Activated T-cell treated with anti-CD3 and anti-CD28 coated beads, Interleukin-2, amount 50 U/mL, for 72 hours (primary cell): ENCODE data around the gene WRAP53. TPM values are rescaled to one million over a fixed set of nuclear protein-coding genes. Genes with fewer than 3 reads are reported as not detected.

Experiments
- ATAC-seq, 2 donors: fragments of 150-1000 bp; cut with Tn5 transposase; replicated peaks in 1 of 2; 2 replicates each; pipeline ENCODE4 v1.10.0; 2021; ENCODE audit warnings: moderate library complexity in 2 of 2, mild to moderate bottlenecking in 1 of 2
- DNase-seq, 2 donors: peaks; one replicate each; pipeline ENCODE4 v3.0.0; 2021 to 2022; ENCODE audit warnings: mixed read lengths in 1 of 2
- H3K27ac Mint-ChIP-seq: one replicate; pipeline ENCODE4 v1.8.0; 2022; ENCODE audit warnings: mild to moderate bottlenecking, moderate library complexity, mixed read lengths
- H3K27me3 Mint-ChIP-seq: one replicate; pipeline ENCODE4 v1.8.0; 2022; ENCODE audit warnings: low read depth, mixed read lengths
- H3K36me3 Mint-ChIP-seq, 2 donors: one replicate each; pipeline ENCODE4 v1.8.0; 2022; ENCODE audit warnings: mixed read lengths in 2 of 2, mild to moderate bottlenecking in 1 of 2; ENCODE audit not compliant: insufficient read depth in 2 of 2
- H3K4me1 Mint-ChIP-seq: one replicate; pipeline ENCODE4 v1.8.0; 2022; ENCODE audit warnings: low read depth, mixed read lengths
- H3K4me3 Mint-ChIP-seq, 2 donors: one replicate each; pipeline ENCODE4 v1.8.0; 2022; ENCODE audit warnings: mild to moderate bottlenecking in 2 of 2, mixed read lengths in 2 of 2, moderate library complexity in 2 of 2
- H3K9me3 Mint-ChIP-seq, 2 donors: one replicate each; pipeline ENCODE4 v1.8.0; 2022; ENCODE audit warnings: mixed read lengths in 2 of 2
- total RNA-seq, 2 donors: library from RNA; stranded (reverse); gene quantifications; one replicate each; pipeline ENCODE4 v1.2.3, GENCODE V29; 2022

WRAP53 gene
- total RNA-seq, 2 donors from 2014 or later: 19.0 to 26.7 TPM

- no peak within 1 kb of the TSS for H3K27ac Mint-ChIP-seq
- peaks cover 23% of the 10 kb centered on the region for H3K4me1 Mint-ChIP-seq
- no peaks in the 10 kb centered on the region for H3K9me3 Mint-ChIP-seq
- ATAC-seq (peak; percentile 85 to 88), DNase-seq (peak; percentile 61 to 69)
- H3K27me3 Mint-ChIP-seq: peaks cover 87% of the 10 kb centered on the region
- H3K36me3 Mint-ChIP-seq: no peaks in the 10 kb centered on the region
- H3K4me3 Mint-ChIP-seq: peak within 1 kb of the TSS; percentile 88
Observed at GRCh38 chr17:7716901-7717755, 28.9 kb downstream of the WRAP53 start, which contains the start of gene DNAH2. Gene DNAH2, plus strand, starts transcription at chr17:7717744. Its CDS starts 1,991 bp downstream, at chr17:7719735.

GRCh38 chr17:7717756-7718350 is 29.6 kb downstream of the WRAP53 start:
- Mint-ChIP-seq H3K4me1 (peaks cover 23% of the 10 kb centered on the region), H3K36me3 (no peaks in the 10 kb centered on the region), H3K27ac (no peak overlapping the region), H3K9me3 (no peaks in the 10 kb centered on the region), H3K4me3 (peak overlapping the region; percentile 88), H3K27me3 (peaks cover 86% of the 10 kb centered on the region)
- DNase-seq: peak in 1 of 2 donors; percentile 33
- peak in 1 of 2 donors; percentile 45 for ATAC-seq

GRCh38 chr17:7719661-7720060 is 31.4 kb downstream of the WRAP53 start:
- Mint-ChIP-seq H3K36me3 (no peaks in the 10 kb centered on the region), H3K4me3 (no peak overlapping the region), H3K27me3 (peaks cover 78% of the 10 kb centered on the region), H3K27ac (no peak overlapping the region), H3K9me3 (no peaks in the 10 kb centered on the region), H3K4me1 (peaks cover 23% of the 10 kb centered on the region)
- ATAC-seq (no peak), DNase-seq (no peak)

- Mint-ChIP-seq H3K36me3 (no peaks in the 10 kb centered on the region), H3K4me3 (no peak overlapping the region), H3K9me3 (no peaks in the 10 kb centered on the region), H3K27me3 (peaks cover 78% of the 10 kb centered on the region), H3K27ac (no peak overlapping the region), H3K4me1 (peaks cover 23% of the 10 kb centered on the region)
- no peak for DNase-seq
- no peak for ATAC-seq
Observed at GRCh38 chr17:7720125-7720524, 31.8 kb downstream of the WRAP53 start.

- Mint-ChIP-seq H3K9me3 (no peaks in the 10 kb centered on the region), H3K4me1 (peaks cover 18% of the 10 kb centered on the region), H3K36me3 (no peaks in the 10 kb centered on the region), H3K27me3 (peaks cover 66% of the 10 kb centered on the region), H3K4me3 (no peak overlapping the region), H3K27ac (no peak overlapping the region)
- ATAC-seq (no peak), DNase-seq (no peak)
Observed at GRCh38 chr17:7721612-7722011, 33.3 kb downstream of the WRAP53 start.

- Mint-ChIP-seq H3K36me3 (no peaks in the 10 kb centered on the region), H3K4me3 (no peak overlapping the region), H3K4me1 (no peaks in the 10 kb centered on the region), H3K27me3 (peaks cover 14% of the 10 kb centered on the region), H3K9me3 (no peaks in the 10 kb centered on the region), H3K27ac (no peak overlapping the region)
- ATAC-seq (no peak), DNase-seq (no peak)
Observed at GRCh38 chr17:7727886-7728285, 39.6 kb downstream of the WRAP53 start.

- H3K4me1 Mint-ChIP-seq: no peaks in the 10 kb centered on the region
- ATAC-seq (no peak), DNase-seq (no peak)
- no peaks in the 10 kb centered on the region for H3K36me3 Mint-ChIP-seq
- H3K27me3 Mint-ChIP-seq: peaks cover 7% of the 10 kb centered on the region
- no peak overlapping the region for H3K4me3 Mint-ChIP-seq
- no peak overlapping the region for H3K27ac Mint-ChIP-seq
- H3K9me3 Mint-ChIP-seq: no peaks in the 10 kb centered on the region
Observed at GRCh38 chr17:7729816-7730215, 41.5 kb downstream of the WRAP53 start.

GRCh38 chr17:7732981-7733539 is 44.8 kb downstream of the WRAP53 start:
- Mint-ChIP-seq H3K9me3 (no peaks in the 10 kb centered on the region), H3K27ac (no peak overlapping the region), H3K4me1 (no peaks in the 10 kb centered on the region), H3K27me3 (peaks cover 8% of the 10 kb centered on the region), H3K36me3 (no peaks in the 10 kb centered on the region), H3K4me3 (no peak overlapping the region)
- DNase-seq (no peak), ATAC-seq (no peak)

GRCh38 chr17:7737601-7738000 is 49.3 kb downstream of the WRAP53 start:
- no peaks in the 10 kb centered on the region for H3K9me3 Mint-ChIP-seq
- H3K27me3 Mint-ChIP-seq: peaks cover 26% of the 10 kb centered on the region
- H3K27ac Mint-ChIP-seq: no peak overlapping the region
- ATAC-seq (no peak), DNase-seq (no peak)
- no peaks in the 10 kb centered on the region for H3K36me3 Mint-ChIP-seq
- no peak overlapping the region for H3K4me3 Mint-ChIP-seq
- H3K4me1 Mint-ChIP-seq: no peaks in the 10 kb centered on the region

GRCh38 chr17:7739746-7740145 is 51.5 kb downstream of the WRAP53 start:
- DNase-seq: no peak
- Mint-ChIP-seq H3K36me3 (no peaks in the 10 kb centered on the region), H3K27ac (no peak overlapping the region), H3K9me3 (no peaks in the 10 kb centered on the region), H3K4me3 (no peak overlapping the region), H3K27me3 (peaks cover 26% of the 10 kb centered on the region), H3K4me1 (no peaks in the 10 kb centered on the region)
- no peak for ATAC-seq

GRCh38 chr17:7740481-7741001 is 52.3 kb downstream of the WRAP53 start:
- Mint-ChIP-seq H3K9me3 (no peaks in the 10 kb centered on the region), H3K36me3 (no peaks in the 10 kb centered on the region), H3K4me1 (no peaks in the 10 kb centered on the region), H3K4me3 (no peak overlapping the region), H3K27me3 (peaks cover 26% of the 10 kb centered on the region), H3K27ac (no peak overlapping the region)
- ATAC-seq: no peak
- DNase-seq: no peak

- no peaks in the 10 kb centered on the region for H3K36me3 Mint-ChIP-seq
- H3K4me1 Mint-ChIP-seq: no peaks in the 10 kb centered on the region
- no peak for DNase-seq
- H3K4me3 Mint-ChIP-seq: no peak overlapping the region
- no peak overlapping the region for H3K27ac Mint-ChIP-seq
- peaks cover 18% of the 10 kb centered on the region for H3K27me3 Mint-ChIP-seq
- ATAC-seq: no peak
- H3K9me3 Mint-ChIP-seq: no peaks in the 10 kb centered on the region
Observed at GRCh38 chr17:7742729-7743128, 54.5 kb downstream of the WRAP53 start.

- Mint-ChIP-seq H3K9me3 (no peaks in the 10 kb centered on the region), H3K4me3 (no peak overlapping the region), H3K4me1 (no peaks in the 10 kb centered on the region), H3K27ac (no peak overlapping the region), H3K27me3 (peaks cover 15% of the 10 kb centered on the region), H3K36me3 (no peaks in the 10 kb centered on the region)
- DNase-seq (no peak), ATAC-seq (no peak)
Observed at GRCh38 chr17:7744416-7744815, 56.1 kb downstream of the WRAP53 start.
